Measurements from ENCODE around the gene ADGRL4.
"Not testable (repeated sequence)": the region's sequence is repeated elsewhere in the genome, so short reads cannot be mapped to it uniquely, and the experiment has no call there.

ADGRL4 gene

GRCh38 chr1:78916986-78917385, 89.5 kb downstream of the ADGRL4 start:
- DNase-seq: no peak

- no peak for DNase-seq
These were observed 92.6 kb downstream of the ADGRL4 start for GRCh38 chr1:78913950-78914349.

GRCh38 chr1:78911956-78912880, 94.3 kb downstream of the ADGRL4 start:
- DNase-seq: no peak

- DNase-seq: no peak
These were observed 103.9 kb downstream of the ADGRL4 start for GRCh38 chr1:78902641-78903040.

- DNase-seq: no peak
These were observed 111.7 kb downstream of the ADGRL4 start for GRCh38 chr1:78894811-78895210.

GRCh38 chr1:78892260-78892840, 114.2 kb downstream of the ADGRL4 start:
- DNase-seq: no peak

- no peak for DNase-seq
These were observed 119.1 kb downstream of the ADGRL4 start for GRCh38 chr1:78887458-78887857.

GRCh38 chr1:78884685-78885452, 121.7 kb downstream of the ADGRL4 start:
- no peak for DNase-seq

- no peak for DNase-seq
These were observed 126.3 kb downstream of the ADGRL4 start for GRCh38 chr1:78880223-78880622.

GRCh38 chr1:78875986-78876385, 130.5 kb downstream of the ADGRL4 start:
- DNase-seq: not testable (repeated sequence)

- DNase-seq: not testable (repeated sequence)
These were observed 133.7 kb downstream of the ADGRL4 start for GRCh38 chr1:78872801-78873200.

GRCh38 chr1:78871249-78871648, 135.3 kb downstream of the ADGRL4 start:
- DNase-seq: no peak

- DNase-seq: no peak
These were observed 137.4 kb downstream of the ADGRL4 start for GRCh38 chr1:78869136-78869535.

- no peak for DNase-seq
These were observed 142.4 kb downstream of the ADGRL4 start for GRCh38 chr1:78864175-78864574.

GRCh38 chr1:78856096-78856495, 150.4 kb downstream of the ADGRL4 start:
- no peak for DNase-seq

GRCh38 chr1:78855258-78855657, 151.3 kb downstream of the ADGRL4 start:
- DNase-seq: no peak

- DNase-seq: no peak
These were observed 152.0 kb downstream of the ADGRL4 start for GRCh38 chr1:78854556-78854955.

- no peak for DNase-seq
These were observed 163.0 kb downstream of the ADGRL4 start for GRCh38 chr1:78843546-78843945.

- no peak for DNase-seq
These were observed 163.4 kb downstream of the ADGRL4 start for GRCh38 chr1:78843111-78843510.

- DNase-seq: no peak
These were observed 165.9 kb downstream of the ADGRL4 start for GRCh38 chr1:78840453-78841271.
